HepG2 (cell line): ENCODE measurements around the gene RANBP3. TPM values are rescaled to one million over a fixed set of nuclear protein-coding genes. Genes with fewer than 3 reads are reported as not detected.
A peak's percentile ranks its signal among the peaks of the same experiment; 100 is the strongest.

ENCODE experiments used
- AFF4 ChIP-seq: sonication (generic); formaldehyde crosslinking; IDR thresholded peaks from 2 replicates; pipeline ENCODE4 v1.4.0; 2020; ENCODE audit warnings: missing genetic modification reagents
- ELF4 ChIP-seq: sonication (generic); formaldehyde crosslinking; IDR thresholded peaks from 2 replicates; pipeline ENCODE4 v1.5.0; 2020; ENCODE audit warnings: missing genetic modification reagents, mild to moderate bottlenecking, moderate library complexity, borderline replicate concordance
- ERF ChIP-seq: IDR thresholded peaks from 2 replicates; pipeline ENCODE4 v1.6.1; 2018; ENCODE audit warnings: missing biosample characterization, missing genetic modification reagents
- ETV6 ChIP-seq: sonication (generic); formaldehyde crosslinking; conservative IDR thresholded peaks from 2 replicates; pipeline ENCODE4 v1.4.0; 2020; ENCODE audit warnings: missing genetic modification reagents
- GATA4 ChIP-seq: sonication (generic); IDR thresholded peaks from 2 replicates; pipeline ENCODE4 v1.6.1; 2016; ENCODE audit warnings: antibody characterized with exemption, low read depth, borderline replicate concordance
- GATAD1 ChIP-seq: IDR thresholded peaks from 2 replicates; pipeline ENCODE4 v1.6.1; 2016; ENCODE audit warnings: missing genetic modification reagents, missing compliant biosample characterization
- ISL2 ChIP-seq: sonication (generic); formaldehyde crosslinking; IDR thresholded peaks from 2 replicates; pipeline ENCODE4 v1.5.0; 2020; ENCODE audit warnings: missing genetic modification reagents
- ISX ChIP-seq: sonication (generic); formaldehyde crosslinking; conservative IDR thresholded peaks from 2 replicates; pipeline ENCODE4 v1.5.0; 2020; ENCODE audit warnings: missing genetic modification reagents
- MED1 ChIP-seq: sonication (generic); formaldehyde crosslinking; IDR thresholded peaks from 2 replicates; pipeline ENCODE4 v1.4.0; 2020; ENCODE audit warnings: missing genetic modification reagents
- NFRKB ChIP-seq: fragments of 450-650 bp; IDR thresholded peaks from 2 replicates; pipeline ENCODE4 v1.6.1; 2017
- PHF8 ChIP-seq: sonication (generic); formaldehyde crosslinking; IDR thresholded peaks from 2 replicates; pipeline ENCODE4 v1.5.0; 2020; ENCODE audit warnings: missing genetic modification reagents
- REL ChIP-seq: sonication (generic); formaldehyde crosslinking; conservative IDR thresholded peaks from 2 replicates; pipeline ENCODE4 v1.8.0; 2022; ENCODE audit warnings: mild to moderate bottlenecking, missing genetic modification reagents, moderate library complexity
- RFX5 ChIP-seq: IDR thresholded peaks from 2 replicates; pipeline ENCODE4 v1.6.1; 2011; ENCODE audit warnings: low read depth, low read length, improper control_type of control experiment
- TOPORS ChIP-seq: sonication (generic); formaldehyde crosslinking; IDR thresholded peaks from 2 replicates; pipeline ENCODE4 v1.8.0; 2023; ENCODE audit warnings: mild to moderate bottlenecking, missing genetic modification reagents
- TSC22D2 ChIP-seq: sonication (generic); formaldehyde crosslinking; IDR thresholded peaks from 2 replicates; pipeline ENCODE4 v1.5.1; 2020; ENCODE audit warnings: missing genetic modification reagents, mild to moderate bottlenecking, borderline replicate concordance
- ZNF280B ChIP-seq: sonication (generic); formaldehyde crosslinking; IDR thresholded peaks from 2 replicates; pipeline ENCODE4 v1.5.0; 2020; ENCODE audit warnings: missing genetic modification reagents, mild to moderate bottlenecking, borderline replicate concordance
- ZNF317 ChIP-seq: sonication (generic); formaldehyde crosslinking; IDR thresholded peaks from 2 replicates; pipeline ENCODE4 v1.5.0; 2020; ENCODE audit warnings: mild to moderate bottlenecking, missing genetic modification reagents
- ZNF367 ChIP-seq: sonication (generic); formaldehyde crosslinking; IDR thresholded peaks from 2 replicates; pipeline ENCODE4 v1.4.0; 2020; ENCODE audit warnings: missing genetic modification reagents, borderline replicate concordance
- ZNF530 ChIP-seq: sonication (generic); formaldehyde crosslinking; IDR thresholded peaks from 2 replicates; pipeline ENCODE4 v1.5.0; 2020; ENCODE audit warnings: low read depth, mild to moderate bottlenecking, missing genetic modification reagents
- ZNF703 ChIP-seq: sonication (generic); formaldehyde crosslinking; IDR thresholded peaks from 2 replicates; pipeline ENCODE4 v1.5.1; 2020; ENCODE audit warnings: missing genetic modification reagents, mild to moderate bottlenecking, moderate library complexity, borderline replicate concordance
- ZNF761 ChIP-seq: sonication (generic); formaldehyde crosslinking; conservative IDR thresholded peaks from 2 replicates; pipeline ENCODE4 v1.4.0; 2020; ENCODE audit warnings: mild to moderate bottlenecking, missing genetic modification reagents
- polyA plus RNA-seq, 8 experiments: library from polyadenylated mRNA; depleted of rRNA in 3 of 8; stranded (reverse) in 7 of 8; unstranded in 1 of 8; fragments of >200 nt; fragmentation: Illumina TruSeq in 4 of 8; extraction: Trizol in 4 of 8; gene quantifications; 2 replicates each; pipeline versions ENCODE4 v1.2.1 to v1.2.3, GENCODE V29; 2011 to 2016; ENCODE audit warnings: low read depth in 4 of 8, missing spikeins in 1 of 8, mixed read lengths in 1 of 8; ENCODE audit not compliant: insufficient read depth in 1 of 8
- total RNA-seq, 5 experiments: library from RNA; depleted of rRNA; stranded (reverse); fragments of >200 nt; fragmentation: Illumina TruSeq; extraction: Trizol; gene quantifications; 2 replicates each; pipeline ENCODE4 v1.2.3, GENCODE V29; 2016; ENCODE audit warnings: low read depth in 1 of 5
- TF ChIP-seq, protein P1 (sequence below): sonication (generic); formaldehyde crosslinking; IDR thresholded peaks from 2 replicates; pipeline ENCODE4 v1.5.1; 2020; ENCODE audit warnings: mild to moderate bottlenecking, moderate library complexity, missing genetic modification reagents
- TF ChIP-seq, protein P2 (sequence below): sonication (generic); formaldehyde crosslinking; IDR thresholded peaks from 2 replicates; pipeline ENCODE4 v1.4.0; 2020; ENCODE audit warnings: missing genetic modification reagents

Gene RANBP3
- total and polyA plus RNA-seq, 2 of the 13 experiments (the other 11 are each of a cell fraction or from before 2014, with no cell fraction given), result 39.5 to 149 TPM

- TF ChIP-seq, protein P1, sequence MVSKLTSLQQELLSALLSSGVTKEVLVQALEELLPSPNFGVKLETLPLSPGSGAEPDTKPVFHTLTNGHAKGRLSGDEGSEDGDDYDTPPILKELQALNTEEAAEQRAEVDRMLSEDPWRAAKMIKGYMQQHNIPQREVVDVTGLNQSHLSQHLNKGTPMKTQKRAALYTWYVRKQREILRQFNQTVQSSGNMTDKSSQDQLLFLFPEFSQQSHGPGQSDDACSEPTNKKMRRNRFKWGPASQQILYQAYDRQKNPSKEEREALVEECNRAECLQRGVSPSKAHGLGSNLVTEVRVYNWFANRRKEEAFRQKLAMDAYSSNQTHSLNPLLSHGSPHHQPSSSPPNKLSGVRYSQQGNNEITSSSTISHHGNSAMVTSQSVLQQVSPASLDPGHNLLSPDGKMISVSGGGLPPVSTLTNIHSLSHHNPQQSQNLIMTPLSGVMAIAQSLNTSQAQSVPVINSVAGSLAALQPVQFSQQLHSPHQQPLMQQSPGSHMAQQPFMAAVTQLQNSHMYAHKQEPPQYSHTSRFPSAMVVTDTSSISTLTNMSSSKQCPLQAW, result peak; percentile 45; the same call in 1 of the 2 replicates
- TF ChIP-seq ETV6 (CRISPR knock-in tag) (no peak), NFRKB (no peak), AFF4 (CRISPR knock-in tag) (no peak), REL (CRISPR knock-in tag) (no peak), GATAD1 (CRISPR knock-in tag) (0 out of 2 replicates have a peak, but pooled peaks have one; percentile 10), ERF (CRISPR knock-in tag) (peak; percentile 67), RFX5 (no peak), PHF8 (CRISPR knock-in tag) (no peak), TOPORS (CRISPR knock-in tag) (no peak), ZNF761 (CRISPR knock-in tag) (no peak), ELF4 (no peak), ISX (CRISPR knock-in tag) (no peak), ISL2 (CRISPR knock-in tag) (peak; percentile 75), ZNF367 (no peak), TSC22D2 (CRISPR knock-in tag) (no peak), ZNF317 (CRISPR knock-in tag) (peak; percentile 76; the same call in 1 of the 2 replicates), GATA4 (no peak), ZNF530 (CRISPR knock-in tag) (no peak), MED1 (CRISPR knock-in tag) (peak; percentile 93), ZNF280B (CRISPR knock-in tag) (no peak), ZNF703 (CRISPR knock-in tag) (no peak)
- TF ChIP-seq, protein P2, sequence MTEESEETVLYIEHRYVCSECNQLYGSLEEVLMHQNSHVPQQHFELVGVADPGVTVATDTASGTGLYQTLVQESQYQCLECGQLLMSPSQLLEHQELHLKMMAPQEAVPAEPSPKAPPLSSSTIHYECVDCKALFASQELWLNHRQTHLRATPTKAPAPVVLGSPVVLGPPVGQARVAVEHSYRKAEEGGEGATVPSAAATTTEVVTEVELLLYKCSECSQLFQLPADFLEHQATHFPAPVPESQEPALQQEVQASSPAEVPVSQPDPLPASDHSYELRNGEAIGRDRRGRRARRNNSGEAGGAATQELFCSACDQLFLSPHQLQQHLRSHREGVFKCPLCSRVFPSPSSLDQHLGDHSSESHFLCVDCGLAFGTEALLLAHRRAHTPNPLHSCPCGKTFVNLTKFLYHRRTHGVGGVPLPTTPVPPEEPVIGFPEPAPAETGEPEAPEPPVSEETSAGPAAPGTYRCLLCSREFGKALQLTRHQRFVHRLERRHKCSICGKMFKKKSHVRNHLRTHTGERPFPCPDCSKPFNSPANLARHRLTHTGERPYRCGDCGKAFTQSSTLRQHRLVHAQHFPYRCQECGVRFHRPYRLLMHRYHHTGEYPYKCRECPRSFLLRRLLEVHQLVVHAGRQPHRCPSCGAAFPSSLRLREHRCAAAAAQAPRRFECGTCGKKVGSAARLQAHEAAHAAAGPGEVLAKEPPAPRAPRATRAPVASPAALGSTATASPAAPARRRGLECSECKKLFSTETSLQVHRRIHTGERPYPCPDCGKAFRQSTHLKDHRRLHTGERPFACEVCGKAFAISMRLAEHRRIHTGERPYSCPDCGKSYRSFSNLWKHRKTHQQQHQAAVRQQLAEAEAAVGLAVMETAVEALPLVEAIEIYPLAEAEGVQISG, result no peak; the same call in 1 of the 2 replicates
These were observed 97.3 kb downstream of the RANBP3 start (continued) for GRCh38 chr19:5880604-5881078.
